Stimulated activated CD8-positive, alpha-beta memory T cell treated with anti-CD3 and anti-CD28 coated beads, Interleukin-7, amount 100 ng/mL, for 24 hours (primary cell): ENCODE results near the gene OR4K14.
"Not testable (repeated sequence)": the region's sequence is repeated elsewhere in the genome, so short reads cannot be mapped to it uniquely, and the experiment has no call there.

Experiments used
- DNase-seq: peaks from one replicate; pipeline ENCODE4 v3.0.0-alpha.2; 2020; ENCODE audit warnings: low read depth

The OR4K14 gene, protein sequence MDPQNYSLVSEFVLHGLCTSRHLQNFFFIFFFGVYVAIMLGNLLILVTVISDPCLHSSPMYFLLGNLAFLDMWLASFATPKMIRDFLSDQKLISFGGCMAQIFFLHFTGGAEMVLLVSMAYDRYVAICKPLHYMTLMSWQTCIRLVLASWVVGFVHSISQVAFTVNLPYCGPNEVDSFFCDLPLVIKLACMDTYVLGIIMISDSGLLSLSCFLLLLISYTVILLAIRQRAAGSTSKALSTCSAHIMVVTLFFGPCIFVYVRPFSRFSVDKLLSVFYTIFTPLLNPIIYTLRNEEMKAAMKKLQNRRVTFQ

DNA sequence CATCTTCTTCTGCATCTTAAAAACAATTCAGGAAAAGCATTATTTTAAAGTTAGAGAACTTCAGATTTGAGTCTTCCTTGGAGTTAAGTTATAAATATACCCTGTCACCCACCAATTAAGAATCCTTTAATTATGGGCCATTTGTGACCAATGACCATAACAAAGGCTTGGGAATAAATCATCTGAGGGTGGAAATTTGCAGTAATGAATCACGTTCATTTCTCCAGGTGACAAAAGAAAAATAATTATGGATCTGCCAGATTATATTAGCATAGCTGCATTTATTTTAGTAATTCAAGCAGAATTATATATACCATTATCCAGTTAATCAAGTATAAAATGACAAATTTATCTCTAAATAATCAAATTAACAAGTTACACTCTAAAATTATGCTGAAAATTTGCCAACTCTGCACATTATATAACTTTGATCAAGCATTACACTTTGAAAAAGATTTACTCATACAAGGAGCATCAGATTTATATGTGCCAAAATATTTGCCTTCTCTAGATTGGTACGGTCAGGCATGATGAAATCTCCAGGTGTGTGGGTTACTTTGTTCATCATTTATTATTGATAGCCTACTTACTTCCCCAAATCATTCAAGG is at the start of gene OR4K14:
Gene OR4K14 (minus strand): TSS at position 51 of the 609 bp plus-strand sequence. CDS start 4,114 bp downstream, outside the sequence.
- DNase-seq = no peak

GRCh38 chr14:20059745-20060144 is 40.6 kb upstream of the OR4K14 start, which contains the start of gene OR4L1:
Gene OR4L1 (plus strand): TSS chr14:20060045. CDS start chr14:20060045, 0 bp downstream.
- DNase-seq = no peak

DNA sequence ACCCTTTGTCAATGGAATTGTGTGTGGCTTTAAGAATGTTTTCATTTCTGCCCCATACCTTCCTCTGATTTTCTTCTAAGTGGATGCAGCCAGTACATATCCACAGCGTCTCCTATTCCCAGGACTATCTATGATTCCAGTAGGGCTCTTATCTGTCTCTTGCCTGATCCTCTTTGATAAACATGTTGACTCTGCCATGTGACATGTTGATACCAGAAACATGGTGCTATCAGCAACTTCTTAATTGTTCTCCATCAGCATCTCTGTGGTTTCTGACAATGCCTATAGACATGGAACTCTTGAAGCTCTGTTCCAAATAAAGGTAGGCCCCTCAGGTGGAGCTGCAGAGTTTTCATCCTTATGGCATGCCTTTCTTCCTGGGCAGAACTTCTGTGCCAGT is 29.1 kb upstream of the OR4K14 start:
- no peak for DNase-seq

GRCh38 chr14:20044243-20044642 is 25.1 kb upstream of the OR4K14 start:
- no peak for DNase-seq

- DNase-seq = no peak
Measured at GRCh38 chr14:20035938-20036337, 16.8 kb upstream of the OR4K14 start, which contains the start of gene OR4K13. Gene OR4K13 (minus strand): TSS chr14:20036038. CDS start chr14:20034758, 1,280 bp downstream.

DNA sequence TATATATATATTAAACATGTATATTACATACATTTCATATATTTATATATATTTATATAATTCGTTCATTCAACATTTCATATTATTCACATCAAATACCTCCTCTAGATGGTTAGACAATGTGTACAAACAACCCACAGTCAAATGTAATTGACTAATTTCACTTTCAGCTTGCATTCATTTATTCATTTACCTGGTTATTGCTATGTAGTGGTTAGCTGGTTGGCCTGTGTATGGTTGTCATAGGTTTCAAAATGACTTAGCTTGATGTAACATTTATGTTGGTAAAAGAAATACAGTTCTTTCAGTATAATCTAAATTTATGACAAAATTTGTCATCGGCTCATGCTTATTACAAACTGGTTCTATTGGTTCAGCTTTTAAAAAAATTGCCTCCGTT is 16.3 kb upstream of the OR4K14 start:
- no peak for DNase-seq

GRCh38 chr14:20031058-20031457 is 12.0 kb upstream of the OR4K14 start:
- DNase-seq = no peak

DNA sequence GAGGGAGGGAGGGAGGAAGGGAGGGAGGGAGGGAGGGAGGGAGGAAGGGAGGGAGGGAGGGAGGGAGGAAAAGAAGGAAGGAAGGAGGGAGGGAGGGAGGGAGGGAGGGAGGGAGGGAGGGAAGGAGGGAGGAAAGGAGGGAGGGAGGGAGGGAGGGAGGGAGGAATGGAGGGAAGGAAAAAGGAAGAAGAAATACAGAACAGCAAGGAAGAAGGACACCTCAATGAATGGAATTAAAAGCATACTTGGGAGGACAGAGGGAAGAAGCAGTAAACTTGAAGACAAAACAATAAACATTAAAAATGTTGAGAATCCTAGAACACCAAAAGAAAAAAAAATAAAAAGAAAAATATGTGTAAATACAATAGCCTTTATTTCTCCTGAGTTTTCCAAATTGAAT is 11.0 kb downstream of the OR4K14 start:
- DNase-seq = no peak

- DNase-seq = no peak
Measured at GRCh38 chr14:20002319-20002718, 16.8 kb downstream of the OR4K14 start.

DNA sequence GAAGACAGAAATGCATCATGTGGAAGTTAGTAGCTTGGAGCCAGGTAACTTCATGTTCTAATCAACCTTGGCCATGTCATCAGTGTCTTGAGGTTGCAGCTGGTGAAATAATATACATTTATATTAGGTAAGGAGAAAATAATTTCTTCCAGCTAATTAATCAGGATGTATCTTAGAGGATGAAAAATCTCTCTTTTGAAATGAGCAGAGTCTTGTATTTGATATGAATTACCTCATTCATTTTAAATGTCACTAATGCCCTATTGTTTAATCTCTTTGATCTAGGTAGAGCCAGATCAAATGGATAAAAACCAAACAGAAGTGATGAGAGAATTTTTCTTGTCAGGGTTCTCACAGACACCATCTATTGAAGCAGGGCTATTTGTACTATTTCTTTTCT is 17.2 kb downstream of the OR4K14 start, which contains the start of gene OR4Q2:
Gene OR4Q2 (plus strand): TSS at position 301 of the 400 bp plus-strand sequence.
- DNase-seq = no peak

GRCh38 chr14:19993438-19993837 is 25.7 kb downstream of the OR4K14 start:
- no peak for DNase-seq

DNA sequence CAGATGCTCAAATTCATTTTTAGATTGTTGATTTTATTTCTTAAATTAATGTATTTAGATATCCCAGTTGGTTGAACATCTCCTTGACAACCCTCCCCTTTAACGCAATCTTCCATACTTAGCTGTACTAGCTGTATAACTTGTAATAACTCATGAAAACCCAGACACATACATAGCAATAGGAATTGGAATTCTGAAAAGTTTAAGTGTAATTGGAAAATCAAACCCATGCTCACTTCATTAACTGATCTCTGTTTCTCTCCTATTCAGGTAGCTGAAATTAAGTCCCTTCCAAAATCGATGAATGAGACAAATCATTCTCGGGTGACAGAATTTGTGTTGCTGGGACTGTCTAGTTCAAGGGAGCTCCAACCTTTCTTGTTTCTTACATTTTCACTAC is 43.8 kb downstream of the OR4K14 start, which contains the start of gene OR4K15:
Gene OR4K15 (plus strand): TSS at position 301 of the 400 bp plus-strand sequence. CDS start 0 bp downstream, at position 301.
- DNase-seq = no peak

- DNase-seq = no peak
Measured at GRCh38 chr14:19974844-19975243, 44.3 kb downstream of the OR4K14 start.

- DNase-seq = not testable (repeated sequence)
Measured at GRCh38 chr14:19969735-19970134, 49.4 kb downstream of the OR4K14 start.
